ENCODE results near the gene GRXCR2. TPM values are rescaled to one million over a fixed set of nuclear protein-coding genes. Genes with fewer than 3 reads are reported as not detected.

Gene GRXCR2
- total RNA-seq, 1 experiment from 2014 or later = not detected

GRCh38 chr5:145853781-145854376 lies 18.9 kb downstream of the GRXCR2 start:
- no peaks in the 10 kb centered on the region for H3K36me3 ChIP-seq (ENCODE audit: control insufficient read depth, insufficient read depth, low read length)
- peak overlapping the region; percentile 88 for H3K27ac ChIP-seq (ENCODE audit: low read length)
- no peak for TF ChIP-seq CTCF (IDR thresholded peaks at IDR 0.05)
- TF ChIP-seq POLR2AphosphoS5 (IDR thresholded peaks at IDR 0.05; ENCODE audit: low read depth, low read length) = no peak
- TF ChIP-seq REST (IDR thresholded peaks at IDR 0.05; ENCODE audit: insufficient read depth in 1 of 2, low read depth in 2 of 2, low read length in 1 of 2) = no peak
- no peak for TF ChIP-seq SIN3A (IDR thresholded peaks at IDR 0.05; ENCODE audit: borderline replicate concordance, insufficient read depth, low read depth, low read length)
- TF ChIP-seq TCF7L2 (IDR thresholded peaks at IDR 0.05; ENCODE audit: low read depth, low read length) = no peak
- H3K27me3 ChIP-seq (ENCODE audit: control insufficient read depth, insufficient read depth, low read length) = no peaks in the 10 kb centered on the region
- no TSS peak for BruUV-seq (replicated peaks)
- intact Hi-C loops (cut with micrococcal nuclease; ENCODE audit: unreplicated experiment) = no loop called here
- H3K9me3 ChIP-seq (ENCODE audit: control insufficient read depth, insufficient read depth, low read depth, low read length) = no peaks in the 10 kb centered on the region
- ATAC-seq = no peak
- CTCF ChIA-PET = no interaction called here
- POLR2A ChIA-PET = no interaction called here
- in situ Hi-C loops (cut with HindIII; ENCODE audit: low pct_unique_long_range_greater_than_20kb, low sequenced_read_pairs) = loop anchor here (5.0 kb wide), 1 partner anchor 83 kb away; the partner anchor contains the start of gene SH3RF2
- no peak overlapping the region for H3K4me3 ChIP-seq (ENCODE audit: low read depth in 2 of 2, low read length in 2 of 2)
- no peak for DNase-seq (ENCODE audit: low read depth, low spot score)
- H3K4me1 ChIP-seq (ENCODE audit: control insufficient read depth, insufficient read depth, low read length) = peaks cover 36% of the 10 kb centered on the region

GRCh38 chr5:145852990-145853389 lies 19.8 kb downstream of the GRXCR2 start:
- no peak overlapping the region for H3K4me3 ChIP-seq (ENCODE audit: low read depth in 2 of 2, low read length in 2 of 2)
- H3K4me1 ChIP-seq (ENCODE audit: control insufficient read depth, insufficient read depth, low read length) = peaks cover 36% of the 10 kb centered on the region
- no peaks in the 10 kb centered on the region for H3K36me3 ChIP-seq (ENCODE audit: control insufficient read depth, insufficient read depth, low read length)
- no peaks in the 10 kb centered on the region for H3K9me3 ChIP-seq (ENCODE audit: control insufficient read depth, insufficient read depth, low read depth, low read length)
- ChIA-PET CTCF (no interaction called here), POLR2A (no interaction called here)
- in situ Hi-C loops (cut with HindIII; ENCODE audit: low pct_unique_long_range_greater_than_20kb, low sequenced_read_pairs) = loop anchor here (5.0 kb wide), 1 partner anchor 84 kb away; the partner anchor contains the start of gene SH3RF2
- no TSS peak for BruUV-seq (replicated peaks)
- no peak for DNase-seq (ENCODE audit: low read depth, low spot score)
- TF ChIP-seq REST (IDR thresholded peaks at IDR 0.05; ENCODE audit: insufficient read depth in 1 of 2, low read depth in 2 of 2, low read length in 1 of 2) (no peak), CTCF (IDR thresholded peaks at IDR 0.05) (no peak), TCF7L2 (IDR thresholded peaks at IDR 0.05; ENCODE audit: low read depth, low read length) (no peak), SIN3A (IDR thresholded peaks at IDR 0.05; ENCODE audit: borderline replicate concordance, insufficient read depth, low read depth, low read length) (no peak), POLR2AphosphoS5 (IDR thresholded peaks at IDR 0.05; ENCODE audit: low read depth, low read length) (no peak)
- no peaks in the 10 kb centered on the region for H3K27me3 ChIP-seq (ENCODE audit: control insufficient read depth, insufficient read depth, low read length)
- no peak for ATAC-seq
- intact Hi-C loops (cut with micrococcal nuclease; ENCODE audit: unreplicated experiment) = no loop called here
- peak overlapping the region; percentile 88; the same call in 1 of the 2 replicates for H3K27ac ChIP-seq (ENCODE audit: low read length)
